Measurements from ENCODE around the gene CEP43. TPM values are rescaled to one million over a fixed set of nuclear protein-coding genes. Genes with fewer than 3 reads are reported as not detected.

Gene CEP43
- polyA plus RNA-seq, 2 of the 4 experiments (the other 2 are of a cell fraction), result 12.1 to 19.6 TPM

DNA sequence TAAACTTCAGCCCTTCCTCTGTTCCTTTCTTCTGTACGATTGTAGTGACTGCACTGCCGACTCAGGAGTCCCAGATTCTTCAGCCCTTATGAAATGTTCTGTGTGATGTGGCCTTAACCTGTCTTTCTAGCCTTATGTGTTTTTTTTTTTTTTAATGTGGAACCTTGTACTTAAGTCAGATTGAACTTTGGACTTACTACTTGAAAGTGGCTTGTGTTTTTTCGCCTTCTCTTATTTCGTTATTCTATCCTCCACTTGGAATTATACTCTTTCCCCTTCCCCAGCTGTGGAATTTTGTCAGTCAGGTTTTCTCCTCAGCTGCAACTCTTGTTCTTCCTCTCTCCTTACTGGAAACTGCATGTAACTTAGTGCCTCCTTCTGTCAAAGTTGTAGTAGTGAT lies 8.8 kb downstream of the CEP43 start:
- 92% methylated on average over 4 of the region's 4 CpGs for WGBS (ENCODE audit: missing lambda C conversion rate)
- Histone ChIP-seq H3K4me3 (no peak overlapping the region), H3K4me1 (no peaks in the 10 kb centered on the region), H3K4me2 (no peak overlapping the region), H3K27ac (no peak overlapping the region), H3K9me3 (no peaks in the 10 kb centered on the region)
- POLR2A ChIA-PET, result no interaction called here
- TF ChIP-seq MYC (IDR thresholded peaks at IDR 0.05; ENCODE audit: borderline replicate concordance, low read length) (no peak), NPAS2 (CRISPR knock-in tag; IDR thresholded peaks at IDR 0.05; ENCODE audit: borderline replicate concordance) (no peak), JUNB (IDR thresholded peaks at IDR 0.05) (no peak), RAD21 (conservative IDR thresholded peaks at IDR 0.05 in 1 of 2, IDR thresholded peaks at IDR 0.05 in 1 of 2) (no peak), BCL3 (IDR thresholded peaks at IDR 0.05) (no peak), ESRRA (IDR thresholded peaks at IDR 0.05; ENCODE audit: borderline replicate concordance, low read length) (no peak), POLR2AphosphoS2 (conservative IDR thresholded peaks at IDR 0.05; ENCODE audit: low read length) (no peak), CHD2 (IDR thresholded peaks at IDR 0.05; ENCODE audit: low read length, partially characterized antibody) (no peak), NFE2L2 (conservative IDR thresholded peaks at IDR 0.05; ENCODE audit: low read length) (no peak), SMC3 (IDR thresholded peaks at IDR 0.05) (no peak), CHD4 (IDR thresholded peaks at IDR 0.05; ENCODE audit: borderline replicate concordance) (no peak), HOXB5 (CRISPR knock-in tag; IDR thresholded peaks at IDR 0.05) (no peak), KDM1A (IDR thresholded peaks at IDR 0.05; ENCODE audit: low read depth) (no peak)
- TF ChIP-seq, protein P1, sequence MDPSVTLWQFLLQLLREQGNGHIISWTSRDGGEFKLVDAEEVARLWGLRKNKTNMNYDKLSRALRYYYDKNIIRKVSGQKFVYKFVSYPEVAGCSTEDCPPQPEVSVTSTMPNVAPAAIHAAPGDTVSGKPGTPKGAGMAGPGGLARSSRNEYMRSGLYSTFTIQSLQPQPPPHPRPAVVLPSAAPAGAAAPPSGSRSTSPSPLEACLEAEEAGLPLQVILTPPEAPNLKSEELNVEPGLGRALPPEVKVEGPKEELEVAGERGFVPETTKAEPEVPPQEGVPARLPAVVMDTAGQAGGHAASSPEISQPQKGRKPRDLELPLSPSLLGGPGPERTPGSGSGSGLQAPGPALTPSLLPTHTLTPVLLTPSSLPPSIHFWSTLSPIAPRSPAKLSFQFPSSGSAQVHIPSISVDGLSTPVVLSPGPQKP (IDR thresholded peaks at IDR 0.05; ENCODE audit: low read depth, low read length), result no peak
- FAIRE-seq (no peak), ATAC-seq (no peak), DNase-seq (ENCODE audit: low read depth in 1 of 2, low spot score in 1 of 2) (no peak)
- CTCF ChIA-PET, result no interaction called here

GRCh38 chr6:167013067-167013466 lies 13.9 kb downstream of the CEP43 start:
- no peak overlapping the region for H3K4me3 ChIP-seq
- WGBS (ENCODE audit: missing lambda C conversion rate), result 100% methylated on average over 1 of the region's 1 CpG
- ATAC-seq, result no peak

More at GRCh38 chr6:167013067-167013466, 13.9 kb downstream of the CEP43 start:
- ChIA-PET POLR2A (interaction anchor here (0.6 kb wide), 1 partner anchor 36 kb away, joined by 3 read pairs; no protein-coding TSS in a partner anchor), CTCF (no interaction called here)
- FAIRE-seq (no peak), DNase-seq (ENCODE audit: low read depth in 1 of 2, low spot score in 1 of 2) (no peak)
- Histone ChIP-seq H3K4me2 (no peak overlapping the region), H3K9me3 (no peaks in the 10 kb centered on the region), H3K4me1 (no peaks in the 10 kb centered on the region), H3K27ac (no peak overlapping the region)
- TF ChIP-seq, protein P2, sequence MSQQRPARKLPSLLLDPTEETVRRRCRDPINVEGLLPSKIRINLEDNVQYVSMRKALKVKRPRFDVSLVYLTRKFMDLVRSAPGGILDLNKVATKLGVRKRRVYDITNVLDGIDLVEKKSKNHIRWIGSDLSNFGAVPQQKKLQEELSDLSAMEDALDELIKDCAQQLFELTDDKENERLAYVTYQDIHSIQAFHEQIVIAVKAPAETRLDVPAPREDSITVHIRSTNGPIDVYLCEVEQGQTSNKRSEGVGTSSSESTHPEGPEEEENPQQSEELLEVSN (IDR thresholded peaks at IDR 0.05; ENCODE audit: borderline replicate concordance, low read depth), result no peak
- TF ChIP-seq NFE2L2 (conservative IDR thresholded peaks at IDR 0.05; ENCODE audit: low read length) (no peak), NPAS2 (CRISPR knock-in tag; IDR thresholded peaks at IDR 0.05; ENCODE audit: borderline replicate concordance) (no peak), FOSB (CRISPR knock-in tag; IDR thresholded peaks at IDR 0.05) (no peak), HOXB5 (CRISPR knock-in tag; IDR thresholded peaks at IDR 0.05) (no peak), CHD4 (IDR thresholded peaks at IDR 0.05; ENCODE audit: borderline replicate concordance) (no peak), EHMT2 (IDR thresholded peaks at IDR 0.05; ENCODE audit: low read depth) (no peak)
- TF ChIP-seq, protein P3, sequence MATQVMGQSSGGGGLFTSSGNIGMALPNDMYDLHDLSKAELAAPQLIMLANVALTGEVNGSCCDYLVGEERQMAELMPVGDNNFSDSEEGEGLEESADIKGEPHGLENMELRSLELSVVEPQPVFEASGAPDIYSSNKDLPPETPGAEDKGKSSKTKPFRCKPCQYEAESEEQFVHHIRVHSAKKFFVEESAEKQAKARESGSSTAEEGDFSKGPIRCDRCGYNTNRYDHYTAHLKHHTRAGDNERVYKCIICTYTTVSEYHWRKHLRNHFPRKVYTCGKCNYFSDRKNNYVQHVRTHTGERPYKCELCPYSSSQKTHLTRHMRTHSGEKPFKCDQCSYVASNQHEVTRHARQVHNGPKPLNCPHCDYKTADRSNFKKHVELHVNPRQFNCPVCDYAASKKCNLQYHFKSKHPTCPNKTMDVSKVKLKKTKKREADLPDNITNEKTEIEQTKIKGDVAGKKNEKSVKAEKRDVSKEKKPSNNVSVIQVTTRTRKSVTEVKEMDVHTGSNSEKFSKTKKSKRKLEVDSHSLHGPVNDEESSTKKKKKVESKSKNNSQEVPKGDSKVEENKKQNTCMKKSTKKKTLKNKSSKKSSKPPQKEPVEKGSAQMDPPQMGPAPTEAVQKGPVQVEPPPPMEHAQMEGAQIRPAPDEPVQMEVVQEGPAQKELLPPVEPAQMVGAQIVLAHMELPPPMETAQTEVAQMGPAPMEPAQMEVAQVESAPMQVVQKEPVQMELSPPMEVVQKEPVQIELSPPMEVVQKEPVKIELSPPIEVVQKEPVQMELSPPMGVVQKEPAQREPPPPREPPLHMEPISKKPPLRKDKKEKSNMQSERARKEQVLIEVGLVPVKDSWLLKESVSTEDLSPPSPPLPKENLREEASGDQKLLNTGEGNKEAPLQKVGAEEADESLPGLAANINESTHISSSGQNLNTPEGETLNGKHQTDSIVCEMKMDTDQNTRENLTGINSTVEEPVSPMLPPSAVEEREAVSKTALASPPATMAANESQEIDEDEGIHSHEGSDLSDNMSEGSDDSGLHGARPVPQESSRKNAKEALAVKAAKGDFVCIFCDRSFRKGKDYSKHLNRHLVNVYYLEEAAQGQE (IDR thresholded peaks at IDR 0.05), result no peak

All from A549 (cell line).